ENCODE measurements around the gene S100A2. TPM values are rescaled to one million over a fixed set of nuclear protein-coding genes. Genes with fewer than 3 reads are reported as not detected.
"Not testable (repeated sequence)": the region's sequence is repeated elsewhere in the genome, so short reads cannot be mapped to it uniquely, and the experiment has no call there.

Gene S100A2
- total RNA-seq, 2 experiments from 2014 or later: 0.63 TPM; not detected in 1

GRCh38 chr1:153527023-153527682 lies 38.5 kb downstream of the S100A2 start:
- H3K9me3 Mint-ChIP-seq (ENCODE audit: insufficient read depth): no peaks in the 10 kb centered on the region
- H3K27ac Mint-ChIP-seq: no peak overlapping the region
- CTCF ChIA-PET: interaction anchor here (0.7 to 6.2 kb wide), 3 partner anchors 17 to 607 kb away, joined by 3 to 48 read pairs (median 20); no protein-coding TSS in a partner anchor
- no peak overlapping the region for H3K4me3 Mint-ChIP-seq
- peaks cover 5% of the 10 kb centered on the region for H3K36me3 Mint-ChIP-seq (ENCODE audit: low read depth)
- POLR2A ChIA-PET: no interaction called here
- no peak for ATAC-seq
- H3K4me1 Mint-ChIP-seq (ENCODE audit: low read depth): peaks cover 23% of the 10 kb centered on the region
- no peak for DNase-seq
- no peaks in the 10 kb centered on the region for H3K27me3 Mint-ChIP-seq (ENCODE audit: low read depth)

GRCh38 chr1:153526132-153526543 lies 39.5 kb downstream of the S100A2 start:
- no peak overlapping the region for H3K27ac Mint-ChIP-seq
- ChIA-PET POLR2A (no interaction called here), CTCF (interaction anchor here (1.0 to 6.2 kb wide), 5 partner anchors 16 to 46 kb away, joined by 3 to 48 read pairs (median 5); partner anchors contain the start of gene S100A4)
- no peak overlapping the region for H3K4me3 Mint-ChIP-seq
- no peaks in the 10 kb centered on the region for H3K27me3 Mint-ChIP-seq (ENCODE audit: low read depth)
- H3K9me3 Mint-ChIP-seq (ENCODE audit: insufficient read depth): no peaks in the 10 kb centered on the region
- H3K4me1 Mint-ChIP-seq (ENCODE audit: low read depth): peaks cover 16% of the 10 kb centered on the region
- ATAC-seq (no peak), DNase-seq (no peak)
- peaks cover 5% of the 10 kb centered on the region for H3K36me3 Mint-ChIP-seq (ENCODE audit: low read depth)

- Mint-ChIP-seq H3K36me3 (ENCODE audit: low read depth) (peaks cover 3% of the 10 kb centered on the region), H3K27me3 (ENCODE audit: low read depth) (no peaks in the 10 kb centered on the region), H3K4me3 (no peak overlapping the region), H3K4me1 (ENCODE audit: low read depth) (peaks cover 17% of the 10 kb centered on the region), H3K27ac (no peak overlapping the region), H3K9me3 (ENCODE audit: insufficient read depth) (no peaks in the 10 kb centered on the region)
- ChIA-PET POLR2A (interaction anchor here (0.6 to 0.8 kb wide), 2 partner anchors 25 to 179 kb away, joined by 3 read pairs; no protein-coding TSS in a partner anchor), CTCF (interaction anchor here (1.0 to 6.2 kb wide), 5 partner anchors 15 to 47 kb away, joined by 3 to 48 read pairs (median 5); partner anchors contain the start of gene S100A4)
- DNase-seq (no peak), ATAC-seq (no peak)
These were observed 40.4 kb downstream of the S100A2 start for GRCh38 chr1:153525088-153525728.

GRCh38 chr1:153522353-153523048 lies 43.1 kb downstream of the S100A2 start:
- H3K4me1 Mint-ChIP-seq (ENCODE audit: low read depth): peaks cover 22% of the 10 kb centered on the region
- not testable (repeated sequence) for H3K9me3 Mint-ChIP-seq (ENCODE audit: insufficient read depth); H3K27me3 Mint-ChIP-seq (ENCODE audit: low read depth); ATAC-seq; H3K4me3 Mint-ChIP-seq; H3K36me3 Mint-ChIP-seq (ENCODE audit: low read depth); DNase-seq
- peak overlapping the region; percentile 76 for H3K27ac Mint-ChIP-seq
- POLR2A ChIA-PET: interaction anchor here (0.8 to 1.4 kb wide), 3 partner anchors 9 to 23 kb away, joined by 3 to 4 read pairs (median 3); partner anchors contain the start of gene S100A6
- CTCF ChIA-PET: interaction anchor here (1.2 to 6.2 kb wide), 6 partner anchors 10 to 46 kb away, joined by 3 to 48 read pairs (median 6); partner anchors contain the start of genes S100A4 and S100A5

GRCh38 chr1:153521808-153522207 lies 43.8 kb downstream of the S100A2 start:
- H3K9me3 Mint-ChIP-seq (ENCODE audit: insufficient read depth); H3K4me3 Mint-ChIP-seq; DNase-seq; H3K36me3 Mint-ChIP-seq (ENCODE audit: low read depth); ATAC-seq; H3K27ac Mint-ChIP-seq; H3K27me3 Mint-ChIP-seq (ENCODE audit: low read depth): not testable (repeated sequence)
- ChIA-PET CTCF (interaction anchor here (1.2 to 6.2 kb wide), 11 partner anchors 11 to 50 kb away, joined by 3 to 48 read pairs (median 8); partner anchors contain the start of genes S100A4 and S100A5), POLR2A (interaction anchor here (1.2 to 1.4 kb wide), 2 partner anchors 10 to 23 kb away, joined by 3 to 4 read pairs; no protein-coding TSS in a partner anchor)
- H3K4me1 Mint-ChIP-seq (ENCODE audit: low read depth): peaks cover 22% of the 10 kb centered on the region

GRCh38 chr1:153520818-153521476 lies 44.7 kb downstream of the S100A2 start:
- H3K27me3 Mint-ChIP-seq (ENCODE audit: low read depth): peaks cover 3% of the 10 kb centered on the region
- ChIA-PET POLR2A (interaction anchor here (0.7 to 1.1 kb wide), 4 partner anchors 11 to 470 kb away, joined by 3 to 4 read pairs (median 3); partner anchors contain the start of genes RPS27 and S100A6), CTCF (interaction anchor here (1.0 to 3.5 kb wide), 10 partner anchors 10 to 51 kb away, joined by 3 to 35 read pairs (median 8); partner anchors contain the start of genes S100A4 and S100A6)
- no peak overlapping the region for H3K27ac Mint-ChIP-seq
- peaks cover 3% of the 10 kb centered on the region for H3K36me3 Mint-ChIP-seq (ENCODE audit: low read depth)
- DNase-seq (no peak), ATAC-seq (no peak)
- no peaks in the 10 kb centered on the region for H3K9me3 Mint-ChIP-seq (ENCODE audit: insufficient read depth)
- H3K4me3 Mint-ChIP-seq: no peak overlapping the region
- H3K4me1 Mint-ChIP-seq (ENCODE audit: low read depth): peaks cover 23% of the 10 kb centered on the region

GRCh38 chr1:153520137-153520691 lies 45.4 kb downstream of the S100A2 start:
- not testable (repeated sequence) for H3K36me3 Mint-ChIP-seq (ENCODE audit: low read depth); H3K9me3 Mint-ChIP-seq (ENCODE audit: insufficient read depth); H3K27me3 Mint-ChIP-seq (ENCODE audit: low read depth); DNase-seq; H3K27ac Mint-ChIP-seq; H3K4me3 Mint-ChIP-seq; ATAC-seq
- H3K4me1 Mint-ChIP-seq (ENCODE audit: low read depth): peaks cover 27% of the 10 kb centered on the region
- CTCF ChIA-PET: interaction anchor here (1.0 to 3.5 kb wide), 9 partner anchors 10 to 52 kb away, joined by 3 to 35 read pairs (median 8); partner anchors contain the start of gene S100A6
- POLR2A ChIA-PET: interaction anchor here (0.7 to 1.1 kb wide), 4 partner anchors 12 to 470 kb away, joined by 3 to 4 read pairs (median 3); partner anchors contain the start of genes RPS27 and S100A6

- peaks cover 27% of the 10 kb centered on the region for H3K4me1 Mint-ChIP-seq (ENCODE audit: low read depth)
- H3K27me3 Mint-ChIP-seq (ENCODE audit: low read depth): peaks cover 3% of the 10 kb centered on the region
- H3K4me3 Mint-ChIP-seq: no peak overlapping the region
- H3K9me3 Mint-ChIP-seq (ENCODE audit: insufficient read depth): no peaks in the 10 kb centered on the region
- H3K27ac Mint-ChIP-seq: no peak overlapping the region
- no peak for ATAC-seq
- POLR2A ChIA-PET: no interaction called here
- DNase-seq: no peak
- CTCF ChIA-PET: interaction anchor here (2.7 to 3.5 kb wide), 3 partner anchors 9 to 49 kb away, joined by 14 to 35 read pairs (median 20); no protein-coding TSS in a partner anchor
- H3K36me3 Mint-ChIP-seq (ENCODE audit: low read depth): peaks cover 3% of the 10 kb centered on the region
These were observed 46.4 kb downstream of the S100A2 start for GRCh38 chr1:153519242-153519641.

GRCh38 chr1:153515504-153516394 lies 49.9 kb downstream of the S100A2 start:
- peak overlapping the region; percentile 32 for H3K27ac Mint-ChIP-seq
- H3K4me1 Mint-ChIP-seq (ENCODE audit: low read depth): peaks cover 19% of the 10 kb centered on the region
- peaks cover 3% of the 10 kb centered on the region for H3K27me3 Mint-ChIP-seq (ENCODE audit: low read depth)
- no peaks in the 10 kb centered on the region for H3K9me3 Mint-ChIP-seq (ENCODE audit: insufficient read depth)
- DNase-seq: no peak
- no peak overlapping the region for H3K4me3 Mint-ChIP-seq
- CTCF ChIA-PET: interaction anchor here (0.6 to 3.9 kb wide), 6 partner anchors 17 to 150 kb away, joined by 3 to 34 read pairs (median 4); partner anchors contain the start of gene S100A6
- no peak for ATAC-seq
- no peaks in the 10 kb centered on the region for H3K36me3 Mint-ChIP-seq (ENCODE audit: low read depth)
- POLR2A ChIA-PET: no interaction called here

GRCh38 chr1:153513666-153514065 lies 52.0 kb downstream of the S100A2 start:
- Mint-ChIP-seq H3K27ac (no peak overlapping the region), H3K27me3 (ENCODE audit: low read depth) (no peaks in the 10 kb centered on the region), H3K4me3 (no peak overlapping the region), H3K9me3 (ENCODE audit: insufficient read depth) (no peaks in the 10 kb centered on the region), H3K4me1 (ENCODE audit: low read depth) (peaks cover 17% of the 10 kb centered on the region), H3K36me3 (ENCODE audit: low read depth) (no peaks in the 10 kb centered on the region)
- ChIA-PET CTCF (interaction anchor here (1.1 to 7.8 kb wide), 3 partner anchors 19 to 104 kb away, joined by 4 to 173 read pairs (median 34); no protein-coding TSS in a partner anchor), POLR2A (no interaction called here)
- ATAC-seq (no peak), DNase-seq (no peak)

Measured in activated CD8-positive, alpha-beta T cell treated with anti-CD3 and anti-CD28 coated beads, Interleukin-2, amount 10 ng/mL, durations not matched to agents 7 days and 5 days (primary cell).